Central memory CD8-positive, alpha-beta T cell (primary cell): ENCODE measurements around the gene FOXN4.

ENCODE experiments used
- ATAC-seq: fragments of 150-1000 bp; cut with Tn5 transposase; replicated peaks from 2 replicates; pipeline ENCODE4 v1.10.0; 2022; ENCODE audit warnings: mild to moderate bottlenecking, moderate FRiP score, moderate number of reproducible peaks; ENCODE audit not compliant: poor library complexity, severe bottlenecking; ENCODE audit errors: extremely low read depth
- DNase-seq, 2 donors: peaks; one replicate each; pipeline ENCODE4 v3.0.0; 2021; ENCODE audit warnings: low spot score in 2 of 2
- H3K27ac Mint-ChIP-seq: one replicate; pipeline ENCODE4 v1.8.0; 2022; ENCODE audit warnings: low read depth, mild to moderate bottlenecking, moderate library complexity, mixed read lengths
- H3K27me3 Mint-ChIP-seq: one replicate; pipeline ENCODE4 v1.8.0; 2022; ENCODE audit warnings: mixed read lengths
- H3K36me3 Mint-ChIP-seq: one replicate; pipeline ENCODE4 v1.8.0; 2022; ENCODE audit warnings: mild to moderate bottlenecking, moderate library complexity, mixed read lengths; ENCODE audit not compliant: insufficient read depth
- H3K4me1 Mint-ChIP-seq: one replicate; pipeline ENCODE4 v1.8.0; 2022; ENCODE audit warnings: mixed read lengths
- H3K4me3 Mint-ChIP-seq: one replicate; pipeline ENCODE4 v1.8.0; 2022; ENCODE audit warnings: mild to moderate bottlenecking, moderate library complexity, mixed read lengths
- H3K9me3 Mint-ChIP-seq: one replicate; pipeline ENCODE4 v1.8.0; 2022; ENCODE audit warnings: mixed read lengths

FOXN4 gene

GRCh38 chr12:109273354-109273753, 35.7 kb downstream of the FOXN4 start:
- ATAC-seq (no peak), DNase-seq (no peak)
- no peaks in the 10 kb centered on the region for H3K9me3 Mint-ChIP-seq
- no peak overlapping the region for H3K27ac Mint-ChIP-seq
- peaks cover 16% of the 10 kb centered on the region for H3K27me3 Mint-ChIP-seq
- no peaks in the 10 kb centered on the region for H3K36me3 Mint-ChIP-seq
- H3K4me1 Mint-ChIP-seq, result no peaks in the 10 kb centered on the region
- H3K4me3 Mint-ChIP-seq, result no peak overlapping the region

GRCh38 chr12:109271418-109271817, 37.7 kb downstream of the FOXN4 start:
- H3K36me3 Mint-ChIP-seq, result peaks cover 2% of the 10 kb centered on the region
- no peak for ATAC-seq
- H3K9me3 Mint-ChIP-seq, result no peaks in the 10 kb centered on the region

GRCh38 chr12:109270494-109270893, 38.6 kb downstream of the FOXN4 start:
- no peaks in the 10 kb centered on the region for H3K9me3 Mint-ChIP-seq
- H3K4me1 Mint-ChIP-seq, result no peaks in the 10 kb centered on the region
- no peak overlapping the region for H3K4me3 Mint-ChIP-seq
- H3K27ac Mint-ChIP-seq, result no peak overlapping the region
- H3K27me3 Mint-ChIP-seq, result peaks cover 13% of the 10 kb centered on the region
- peaks cover 3% of the 10 kb centered on the region for H3K36me3 Mint-ChIP-seq
- ATAC-seq, result no peak
- no peak for DNase-seq

More at GRCh38 chr12:109271418-109271817, 37.7 kb downstream of the FOXN4 start:
- no peak for DNase-seq
- Mint-ChIP-seq H3K27me3 (peaks cover 13% of the 10 kb centered on the region), H3K4me3 (no peak overlapping the region), H3K27ac (no peak overlapping the region), H3K4me1 (no peaks in the 10 kb centered on the region)

GRCh38 chr12:109269428-109269827, 39.7 kb downstream of the FOXN4 start:
- DNase-seq (no peak), ATAC-seq (no peak)
- Mint-ChIP-seq H3K27ac (no peak overlapping the region), H3K36me3 (peaks cover 5% of the 10 kb centered on the region), H3K9me3 (no peaks in the 10 kb centered on the region), H3K4me3 (no peak overlapping the region), H3K27me3 (peaks cover 13% of the 10 kb centered on the region), H3K4me1 (no peaks in the 10 kb centered on the region)

GRCh38 chr12:109268896-109269295, 40.2 kb downstream of the FOXN4 start:
- no peaks in the 10 kb centered on the region for H3K4me1 Mint-ChIP-seq
- H3K36me3 Mint-ChIP-seq, result peaks cover 5% of the 10 kb centered on the region
- no peaks in the 10 kb centered on the region for H3K9me3 Mint-ChIP-seq
- peaks cover 9% of the 10 kb centered on the region for H3K27me3 Mint-ChIP-seq
- ATAC-seq (no peak), DNase-seq (no peak)
- no peak overlapping the region for H3K4me3 Mint-ChIP-seq
- no peak overlapping the region for H3K27ac Mint-ChIP-seq

GRCh38 chr12:109267361-109267760, 41.7 kb downstream of the FOXN4 start:
- DNase-seq (no peak), ATAC-seq (no peak)
- no peak overlapping the region for H3K4me3 Mint-ChIP-seq
- no peaks in the 10 kb centered on the region for H3K4me1 Mint-ChIP-seq
- no peaks in the 10 kb centered on the region for H3K9me3 Mint-ChIP-seq
- peaks cover 5% of the 10 kb centered on the region for H3K36me3 Mint-ChIP-seq
- H3K27ac Mint-ChIP-seq, result no peak overlapping the region
- no peaks in the 10 kb centered on the region for H3K27me3 Mint-ChIP-seq

- no peaks in the 10 kb centered on the region for H3K4me1 Mint-ChIP-seq
- DNase-seq (no peak), ATAC-seq (no peak)
- peaks cover 5% of the 10 kb centered on the region for H3K36me3 Mint-ChIP-seq
- no peak overlapping the region for H3K27ac Mint-ChIP-seq
- H3K9me3 Mint-ChIP-seq, result no peaks in the 10 kb centered on the region
- H3K4me3 Mint-ChIP-seq, result no peak overlapping the region
- no peaks in the 10 kb centered on the region for H3K27me3 Mint-ChIP-seq
Observed at GRCh38 chr12:109266106-109266879, 42.8 kb downstream of the FOXN4 start.

- no peak for ATAC-seq
- no peak overlapping the region for H3K27ac Mint-ChIP-seq
- H3K27me3 Mint-ChIP-seq, result no peaks in the 10 kb centered on the region
- no peak for DNase-seq
- no peaks in the 10 kb centered on the region for H3K9me3 Mint-ChIP-seq
- no peak overlapping the region for H3K4me3 Mint-ChIP-seq
- H3K4me1 Mint-ChIP-seq, result no peaks in the 10 kb centered on the region
- H3K36me3 Mint-ChIP-seq, result peaks cover 5% of the 10 kb centered on the region
Observed at GRCh38 chr12:109264943-109265650, 44.0 kb downstream of the FOXN4 start.

GRCh38 chr12:109264095-109264942, 44.8 kb downstream of the FOXN4 start:
- DNase-seq (no peak), ATAC-seq (no peak)
- peaks cover 5% of the 10 kb centered on the region for H3K36me3 Mint-ChIP-seq
- no peak overlapping the region for H3K4me3 Mint-ChIP-seq
- no peaks in the 10 kb centered on the region for H3K4me1 Mint-ChIP-seq
- no peaks in the 10 kb centered on the region for H3K27me3 Mint-ChIP-seq
- H3K27ac Mint-ChIP-seq, result peak overlapping the region; percentile 50
- H3K9me3 Mint-ChIP-seq, result no peaks in the 10 kb centered on the region

GRCh38 chr12:109263439-109263838, 45.6 kb downstream of the FOXN4 start:
- H3K27ac Mint-ChIP-seq, result peak overlapping the region; percentile 50
- H3K36me3 Mint-ChIP-seq, result peaks cover 5% of the 10 kb centered on the region
- no peaks in the 10 kb centered on the region for H3K27me3 Mint-ChIP-seq
- no peaks in the 10 kb centered on the region for H3K9me3 Mint-ChIP-seq
- ATAC-seq, result no peak
- no peaks in the 10 kb centered on the region for H3K4me1 Mint-ChIP-seq
- H3K4me3 Mint-ChIP-seq, result no peak overlapping the region
- no peak for DNase-seq

- ATAC-seq (no peak), DNase-seq (no peak)
- Mint-ChIP-seq H3K4me3 (no peak overlapping the region), H3K27me3 (no peaks in the 10 kb centered on the region), H3K27ac (no peak overlapping the region), H3K9me3 (no peaks in the 10 kb centered on the region), H3K36me3 (peaks cover 4% of the 10 kb centered on the region), H3K4me1 (no peaks in the 10 kb centered on the region)
Observed at GRCh38 chr12:109261939-109262338, 47.1 kb downstream of the FOXN4 start.

- Mint-ChIP-seq H3K27me3 (no peaks in the 10 kb centered on the region), H3K4me1 (no peaks in the 10 kb centered on the region), H3K9me3 (no peaks in the 10 kb centered on the region), H3K36me3 (peaks cover 3% of the 10 kb centered on the region), H3K4me3 (no peak overlapping the region), H3K27ac (no peak overlapping the region)
- ATAC-seq (no peak), DNase-seq (no peak)
Observed at GRCh38 chr12:109261087-109261486, 48.0 kb downstream of the FOXN4 start.
